ENCODE data around the gene MYO15B.
"Not testable (repeated sequence)": the region's sequence is repeated elsewhere in the genome, so short reads cannot be mapped to it uniquely, and the experiment has no call there.

The MYO15B gene

DNA sequence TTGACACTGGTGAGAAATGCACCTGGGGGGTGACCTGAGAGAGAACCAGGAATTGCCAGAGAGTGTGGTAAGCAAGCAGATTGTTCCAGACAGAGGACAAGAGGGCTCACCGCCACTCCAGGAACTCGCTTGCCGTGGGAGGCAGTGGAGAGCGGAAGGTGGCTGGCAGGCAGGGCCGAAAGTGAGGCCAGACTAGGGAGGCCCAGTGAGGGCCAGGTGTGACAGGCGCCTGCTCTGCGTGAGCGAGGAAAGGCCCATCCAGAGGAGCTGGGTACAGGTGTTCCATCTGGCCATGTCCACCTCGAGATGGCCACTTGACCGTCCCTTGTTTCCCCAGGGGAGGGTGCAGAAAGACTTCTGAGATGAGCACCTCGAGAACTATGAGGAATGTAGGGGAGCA, 11.9 kb upstream of the MYO15B start:
- Histone ChIP-seq H3K4me1 (peaks cover 28 to 52% (median 39%) of the 10 kb centered on the region in 10 experiments), H3K9me3 (replicated peaks in 1 of 11) (peaks cover 0 to 10% (median 8%) of the 10 kb centered on the region in 11 experiments; a peak in 16 of 22 replicates), H3K4me3 (no peak overlapping the region), H3K9ac (no peak overlapping the region), H3K36me3 (peaks cover 0 to 5% (median 0%) of the 10 kb centered on the region in 11 experiments; a peak in 1 of 22 replicates), H3K27me3 (no peaks in the 10 kb centered on the region), H3K27ac (peak overlapping the region in 2 of 11 experiments; percentile 63 to 68; a peak in 2 of 22 replicates), H4K20me1 (no peaks in the 10 kb centered on the region), H3K4me2 (no peak overlapping the region)
- TF ChIP-seq Cebpa-rat (IDR thresholded peaks at IDR 0.05) = no peak

DNA sequence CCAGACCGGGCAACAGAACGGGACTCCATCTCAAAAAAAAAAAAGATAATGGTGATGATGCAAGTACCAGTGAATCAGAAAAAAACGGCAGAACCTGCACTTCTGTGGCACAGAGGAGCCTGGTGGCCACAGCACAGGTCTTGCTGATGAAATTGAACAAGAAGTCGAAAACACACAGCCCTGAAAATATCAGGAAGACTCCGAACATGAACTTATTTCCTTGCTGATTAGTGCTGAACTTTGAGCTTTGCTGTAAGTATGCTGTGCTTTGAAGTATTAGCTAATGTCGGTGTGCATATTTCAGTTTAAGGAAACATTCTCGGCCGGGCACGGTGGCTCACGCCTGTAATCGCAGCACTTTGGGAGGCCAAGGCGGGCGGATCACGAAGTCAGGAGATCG, 10.9 kb upstream of the MYO15B start:
- H3K36me3 ChIP-seq = peaks cover 0 to 5% (median 0%) of the 10 kb centered on the region in 11 experiments; a peak in 1 of 22 replicates
- no peak for TF ChIP-seq Cebpa-rat (IDR thresholded peaks at IDR 0.05)
- H3K9ac ChIP-seq = no peak overlapping the region
- H3K4me2 ChIP-seq = no peak overlapping the region
- no peak overlapping the region for H3K4me3 ChIP-seq
- H3K4me1 ChIP-seq = peaks cover 23 to 44% (median 32%) of the 10 kb centered on the region in 10 experiments
- no peak overlapping the region for H3K27ac ChIP-seq
- no peaks in the 10 kb centered on the region for H4K20me1 ChIP-seq
- H3K27me3 ChIP-seq = no peaks in the 10 kb centered on the region
- peaks cover 0 to 18% (median 15%) of the 10 kb centered on the region in 11 experiments; a peak in 19 of 22 replicates for H3K9me3 ChIP-seq (replicated peaks in 1 of 11)

DNA sequence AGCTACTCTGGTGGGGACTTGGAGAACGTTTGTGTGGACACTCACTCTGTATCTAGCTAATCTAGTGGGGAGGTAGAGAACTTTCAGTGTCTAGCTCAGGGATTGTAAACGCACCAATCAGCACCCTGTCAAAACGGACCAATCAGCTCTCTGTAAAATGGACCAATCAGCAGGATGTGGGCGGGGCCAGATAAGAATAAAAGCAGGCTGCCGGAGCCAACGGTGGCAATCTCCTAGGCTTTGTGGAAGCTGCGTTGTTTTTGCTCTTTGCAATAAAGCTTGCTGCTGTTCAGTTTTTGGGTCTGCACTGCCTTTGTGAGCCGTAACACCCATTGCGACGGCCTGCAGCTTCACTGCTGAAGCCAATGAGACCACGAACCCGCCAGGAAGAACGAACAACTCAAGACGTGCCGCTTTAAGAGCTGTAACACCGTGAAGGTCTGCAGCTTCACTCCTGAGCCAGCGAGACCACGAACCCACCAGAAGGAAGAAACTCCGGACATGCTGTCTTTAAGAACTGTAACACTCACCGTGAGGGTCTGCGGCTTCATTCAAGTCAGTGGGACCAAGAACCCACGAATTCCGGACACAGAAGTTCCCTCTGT, 6.4 kb upstream of the MYO15B start:
- Histone ChIP-seq H3K9me3 (replicated peaks in 1 of 11) (peaks cover 0 to 18% (median 15%) of the 10 kb centered on the region in 11 experiments; a peak in 19 of 22 replicates), H3K4me1 (peaks cover 10 to 55% (median 45%) of the 10 kb centered on the region in 10 experiments), H3K4me2 (peak overlapping the region in 4 of 11 experiments; percentile 7 to 28 (median 18); a peak in 3 of 22 replicates)
- H3K27ac ChIP-seq, H3K36me3 ChIP-seq, H4K20me1 ChIP-seq, H3K4me3 ChIP-seq, H3K9ac ChIP-seq, H3K27me3 ChIP-seq: not testable (repeated sequence)

DNA sequence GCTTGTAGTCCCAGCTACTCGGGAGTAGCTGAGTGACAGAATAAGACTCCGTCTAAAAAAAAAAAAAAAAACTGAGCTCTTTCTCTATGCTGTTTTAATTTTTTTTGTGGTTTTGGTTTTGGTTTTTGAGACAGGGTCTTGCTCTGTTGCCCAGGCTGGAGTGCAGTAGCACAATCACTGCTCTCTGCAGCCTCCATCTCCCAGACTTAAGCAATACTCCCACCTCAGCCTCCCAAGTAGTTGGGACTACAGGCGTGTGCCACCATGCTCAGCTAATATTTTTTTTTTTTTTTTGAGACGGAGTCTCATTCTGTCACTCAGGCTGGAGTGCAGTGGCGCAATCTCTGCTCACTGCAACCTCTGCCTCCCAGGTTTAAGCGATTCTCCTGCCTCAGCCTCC, 4.4 kb upstream of the MYO15B start:
- not testable (repeated sequence) for H3K4me3 ChIP-seq, H3K27me3 ChIP-seq, H3K9ac ChIP-seq, H4K20me1 ChIP-seq, H3K27ac ChIP-seq, H3K36me3 ChIP-seq
- TF ChIP-seq Cebpa-rat (IDR thresholded peaks at IDR 0.05) = peak in 1 of 11 experiments; percentile 27; a peak in 1 of 22 replicates
- Histone ChIP-seq H3K9me3 (replicated peaks in 1 of 11) (peaks cover 0 to 18% (median 15%) of the 10 kb centered on the region in 11 experiments; a peak in 19 of 22 replicates), H3K4me1 (peaks cover 22 to 68% (median 57%) of the 10 kb centered on the region in 10 experiments), H3K4me2 (peak overlapping the region in 7 of 11 experiments; percentile 14 to 62 (median 55); a peak in 6 of 22 replicates)

DNA sequence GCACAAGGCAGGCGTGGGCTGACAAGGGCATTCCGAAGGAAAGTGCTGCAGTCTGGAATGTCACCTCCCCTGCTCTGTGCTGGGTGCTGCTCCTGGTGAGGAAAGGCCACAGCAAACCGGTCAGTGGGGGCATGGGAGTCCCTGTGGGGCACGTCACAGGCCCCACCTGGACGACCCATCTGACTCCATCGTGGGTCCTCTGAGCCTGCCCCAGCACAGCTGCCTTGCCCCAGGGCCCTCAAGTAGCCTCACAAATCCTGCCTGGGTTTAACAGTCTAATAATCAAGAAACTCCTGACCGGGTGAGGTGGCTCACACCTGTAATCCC, 2.8 kb upstream of the MYO15B start:
- Histone ChIP-seq H3K9me3 (replicated peaks in 1 of 11) (peaks cover 0 to 17% (median 15%) of the 10 kb centered on the region in 11 experiments; a peak in 19 of 22 replicates), H3K4me2 (peak overlapping the region in 9 of 11 experiments; percentile 4 to 73 (median 56); a peak in 17 of 22 replicates), H4K20me1 (peaks cover 0 to 5% (median 4%) of the 10 kb centered on the region in 11 experiments; a peak in 19 of 22 replicates), H3K36me3 (peaks cover 0 to 1% (median 0%) of the 10 kb centered on the region in 11 experiments; a peak in 5 of 22 replicates), H3K27ac (peak overlapping the region in 2 of 11 experiments; percentile 11 to 17; a peak in 1 of 22 replicates), H3K4me1 (peaks cover 15 to 64% (median 57%) of the 10 kb centered on the region in 10 experiments), H3K4me3 (no peak overlapping the region), H3K27me3 (no peaks in the 10 kb centered on the region), H3K9ac (peak overlapping the region in 3 of 11 experiments; percentile 11 to 37 (median 34); a peak in 1 of 22 replicates)
- no peak for TF ChIP-seq Cebpa-rat (IDR thresholded peaks at IDR 0.05)

DNA sequence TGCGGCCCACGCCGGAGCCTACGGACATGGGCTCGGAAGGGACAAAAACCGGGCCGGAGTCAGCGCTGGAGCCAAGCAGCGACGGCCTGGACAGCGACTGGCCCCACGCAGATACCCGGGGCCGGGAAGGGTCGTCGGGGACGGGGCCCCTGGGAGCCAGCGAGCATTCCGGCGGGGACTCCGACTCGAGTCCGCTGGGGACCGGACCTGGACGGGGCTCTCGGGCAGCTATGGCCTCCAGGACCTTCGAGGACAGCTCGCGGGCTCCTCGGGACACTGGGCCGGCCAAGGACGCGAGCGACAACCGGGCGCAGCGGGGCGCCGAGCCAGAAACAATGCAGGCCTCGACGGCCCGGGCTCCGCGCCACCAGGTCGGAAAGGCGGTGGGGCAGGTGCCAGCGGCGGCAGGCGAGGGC, 1.0 kb downstream of the MYO15B start:
- H3K9me3 ChIP-seq (replicated peaks in 1 of 11) = no peaks in the 10 kb centered on the region; a peak in 1 of 22 replicates
- H3K4me2 ChIP-seq = peak overlapping the region; percentile 86 to 99 (median 94)
- H3K9ac ChIP-seq = peak overlapping the region; percentile 96 to 100 (median 99)
- H3K27ac ChIP-seq = peak overlapping the region; percentile 96 to 100 (median 99)
- no peak for TF ChIP-seq Cebpa-rat (IDR thresholded peaks at IDR 0.05)
- peaks cover 8 to 43% (median 36%) of the 10 kb centered on the region in 11 experiments; a peak in 21 of 22 replicates for H4K20me1 ChIP-seq
- H3K4me1 ChIP-seq = peaks cover 30 to 62% (median 55%) of the 10 kb centered on the region in 10 experiments
- H3K4me3 ChIP-seq = peak overlapping the region; percentile 68 to 99 (median 92)
- no peaks in the 10 kb centered on the region for H3K27me3 ChIP-seq
- H3K36me3 ChIP-seq = peaks cover 11 to 38% (median 31%) of the 10 kb centered on the region in 11 experiments; a peak in 21 of 22 replicates

DNA sequence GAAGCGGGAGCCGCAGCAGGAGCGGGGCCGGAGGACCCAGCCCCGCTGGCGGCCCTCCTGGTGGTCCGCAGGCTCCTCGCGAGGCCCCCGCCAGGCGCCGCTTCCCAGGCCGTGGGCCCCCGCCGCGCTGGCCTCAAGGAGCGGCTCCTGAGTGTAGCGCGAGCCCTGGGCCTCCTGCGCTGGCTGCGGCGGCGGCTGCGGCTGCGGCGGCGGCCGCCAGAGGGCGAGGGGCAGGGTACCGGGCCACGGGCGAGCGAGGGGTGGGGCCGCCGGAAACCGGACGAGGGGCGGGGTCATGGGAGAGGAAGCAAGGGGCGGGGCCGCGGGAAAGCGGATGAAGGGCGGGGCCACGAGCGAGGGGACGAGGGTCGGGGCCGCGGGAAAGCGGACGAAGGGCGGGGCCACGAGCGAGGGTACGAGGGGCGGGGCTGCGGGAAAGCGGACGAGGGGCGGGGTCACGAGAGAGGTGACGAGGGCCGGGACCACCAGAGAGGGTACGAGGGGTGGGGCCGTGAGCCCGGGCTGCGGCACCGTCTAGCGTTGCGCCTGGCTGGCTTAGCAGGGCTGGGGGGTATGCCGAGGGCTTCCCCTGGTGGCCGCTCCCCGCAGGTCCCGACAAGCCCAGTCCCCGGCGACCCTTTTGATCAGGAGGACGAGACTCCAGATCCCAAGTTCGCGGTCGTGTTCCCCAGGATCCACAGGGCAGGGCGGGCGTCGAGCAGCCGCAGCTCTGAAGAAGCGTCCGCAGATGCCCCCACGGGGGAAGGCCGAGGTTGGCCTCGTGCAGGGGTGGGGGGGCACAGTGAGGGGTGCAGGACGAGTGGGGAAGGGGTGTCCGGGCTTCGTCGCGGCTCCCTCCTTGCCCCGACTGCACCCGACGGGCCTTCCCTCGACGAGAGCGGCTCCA, 1.7 kb downstream of the MYO15B start:
- no peak for TF ChIP-seq Cebpa-rat (IDR thresholded peaks at IDR 0.05)
- H3K9ac ChIP-seq = peak overlapping the region; percentile 96 to 100 (median 99)
- H3K27ac ChIP-seq = peak overlapping the region; percentile 96 to 100 (median 99)

DNA sequence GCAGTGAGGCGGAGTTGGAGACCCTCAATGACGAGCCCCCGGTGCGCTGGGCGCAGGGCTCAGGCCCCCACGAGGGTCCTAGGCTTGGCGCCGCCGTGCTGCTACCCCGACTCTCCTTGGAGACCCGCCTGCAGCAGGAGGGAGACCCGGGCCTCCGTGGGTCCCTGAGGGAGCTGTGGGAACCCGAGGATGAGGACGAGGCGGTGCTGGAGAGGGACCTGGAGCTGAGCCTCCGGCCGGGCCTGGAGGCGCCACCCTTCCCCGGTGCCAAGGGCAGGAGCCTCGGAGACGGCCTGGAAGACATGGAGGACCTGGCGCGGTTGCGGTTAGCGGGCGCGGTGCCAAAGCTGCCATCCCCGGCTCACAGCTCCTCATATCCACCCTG, 2.3 kb downstream of the MYO15B start:
- peaks cover 11 to 51% (median 39%) of the 10 kb centered on the region in 11 experiments; a peak in 21 of 22 replicates for H3K36me3 ChIP-seq

More for the DNA sequence above, 1.7 kb downstream of the MYO15B start:
- Histone ChIP-seq H3K9me3 (replicated peaks in 1 of 11) (no peaks in the 10 kb centered on the region; a peak in 1 of 22 replicates), H3K4me3 (peak overlapping the region; percentile 68 to 99 (median 92)), H3K4me1 (peaks cover 30 to 56% (median 48%) of the 10 kb centered on the region in 10 experiments), H4K20me1 (peaks cover 8 to 50% (median 41%) of the 10 kb centered on the region in 11 experiments; a peak in 21 of 22 replicates), H3K4me2 (peak overlapping the region; percentile 94 to 99 (median 97)), H3K36me3 (peaks cover 11 to 44% (median 33%) of the 10 kb centered on the region in 11 experiments; a peak in 21 of 22 replicates), H3K27me3 (no peaks in the 10 kb centered on the region)

More for the DNA sequence above, 2.3 kb downstream of the MYO15B start:
- Histone ChIP-seq H3K4me2 (peak overlapping the region; percentile 92 to 98 (median 96)), H3K27ac (peak overlapping the region in 10 of 11 experiments; percentile 55 to 97 (median 66); a peak in 16 of 22 replicates), H3K9ac (peak overlapping the region; percentile 78 to 100 (median 97)), H3K4me1 (peaks cover 30 to 49% (median 42%) of the 10 kb centered on the region in 10 experiments), H3K9me3 (replicated peaks in 1 of 11) (no peaks in the 10 kb centered on the region; a peak in 1 of 22 replicates), H4K20me1 (peaks cover 8 to 56% (median 48%) of the 10 kb centered on the region in 11 experiments; a peak in 21 of 22 replicates), H3K27me3 (no peaks in the 10 kb centered on the region), H3K4me3 (peak overlapping the region; percentile 67 to 99 (median 90))
- TF ChIP-seq Cebpa-rat (IDR thresholded peaks at IDR 0.05) = no peak
